CD4-positive, alpha-beta T cell treated with Interleukin-15 for 1 hour (primary cell): ENCODE results near the gene ITIH3.

Experiments
- DNase-seq: peaks from one replicate; pipeline ENCODE4 v3.0.0-alpha.2; 2020

Gene ITIH3

DNA sequence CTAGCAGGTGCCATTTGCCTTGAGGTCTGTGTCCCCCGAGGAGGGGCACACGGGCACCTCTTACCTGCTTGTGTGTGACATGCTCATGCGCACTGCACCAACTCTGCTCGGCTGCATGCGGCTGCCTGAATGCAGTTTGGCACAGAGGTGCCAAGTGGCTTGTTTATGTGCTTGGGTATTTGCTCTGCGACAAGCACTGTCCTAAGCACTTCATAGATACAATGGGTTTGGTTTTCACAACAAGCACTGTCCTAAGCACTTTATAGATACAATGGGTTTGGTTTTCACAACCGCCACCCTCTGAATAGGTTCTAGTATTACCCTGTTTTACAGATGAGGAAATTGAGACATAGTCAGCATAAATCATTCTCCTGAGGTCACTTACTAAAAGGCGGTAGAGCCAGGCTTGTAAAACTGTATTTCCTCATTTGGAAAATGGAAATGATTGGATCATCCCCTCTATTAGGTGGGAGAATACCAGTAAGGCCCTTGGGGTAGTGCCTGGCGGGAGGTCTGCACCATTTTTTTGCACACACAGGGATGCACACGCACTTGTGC lies 35.4 kb downstream of the ITIH3 start:
- DNase-seq, result no peak

- no peak for DNase-seq
These were observed 36.1 kb downstream of the ITIH3 start, which contains the start of gene ITIH4 for GRCh38 chr3:52830535-52831258. Gene ITIH4 (minus strand): TSS chr3:52830672. CDS start chr3:52830642, 30 bp downstream.

DNA sequence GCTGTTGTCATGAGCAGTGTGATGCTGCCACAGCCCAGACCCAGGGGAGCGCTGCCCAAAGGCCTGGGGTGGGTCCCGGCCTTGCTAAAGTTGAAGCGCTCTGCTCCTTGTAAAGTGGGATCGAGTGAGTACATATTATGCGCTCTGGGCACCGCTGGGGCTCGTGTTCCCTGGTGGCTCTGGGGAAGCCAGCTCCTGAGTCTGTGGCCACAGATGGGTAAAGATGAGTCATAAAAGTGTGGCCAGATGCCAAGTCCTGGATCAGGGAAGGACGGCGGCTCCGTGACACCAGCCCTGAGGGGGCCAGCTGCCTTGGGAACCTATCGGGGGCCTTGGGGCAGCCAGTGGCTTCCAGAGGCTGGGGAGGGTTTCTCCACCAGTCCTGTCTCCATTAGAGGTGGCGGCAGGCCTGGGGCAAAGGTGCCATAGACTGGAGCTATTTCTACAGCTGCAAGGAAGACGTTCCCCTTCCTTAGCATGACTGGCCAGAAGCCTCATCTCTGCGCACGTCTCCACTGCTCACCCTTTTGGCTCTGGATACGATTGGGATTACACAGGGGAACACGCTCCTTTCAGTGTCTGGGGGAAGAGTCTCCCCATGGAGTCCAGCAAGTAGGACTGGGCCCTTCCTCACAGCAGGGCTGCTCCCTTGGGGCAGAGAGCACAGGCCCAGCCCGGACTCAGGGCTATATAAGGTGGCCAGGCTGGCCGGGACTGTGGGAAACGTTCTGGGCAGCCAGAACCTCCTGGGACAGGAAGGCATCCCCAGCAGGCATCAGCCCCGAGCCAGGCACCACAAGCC lies 37.1 kb downstream of the ITIH3 start:
- no peak for DNase-seq

DNA sequence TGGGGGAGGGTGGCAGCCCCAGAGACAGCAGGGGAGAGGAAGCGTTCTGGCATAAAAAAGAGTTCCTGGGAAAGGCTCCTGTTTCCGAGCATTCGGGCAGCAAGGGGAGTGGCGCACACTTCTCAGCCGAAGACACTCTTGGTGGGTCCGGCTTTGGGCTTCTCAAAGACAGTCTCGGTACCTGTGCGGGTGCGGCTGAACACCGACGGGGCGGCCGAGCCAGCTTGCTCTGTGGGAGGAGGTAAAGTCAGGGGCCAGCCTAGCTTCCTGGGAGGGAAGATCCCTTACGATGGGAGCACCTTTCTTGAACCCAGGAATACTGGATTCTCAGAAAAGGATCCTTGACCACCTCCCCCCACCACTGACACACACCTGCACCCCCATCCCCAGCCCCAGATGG lies 38.6 kb downstream of the ITIH3 start:
- no peak for DNase-seq

- no peak for DNase-seq
These were observed 40.4 kb downstream of the ITIH3 start, which contains the start of gene MUSTN1 for GRCh38 chr3:52834871-52835501. Gene MUSTN1 (minus strand): TSS chr3:52835019. CDS start chr3:52834948, 71 bp downstream.

- DNase-seq, result no peak
These were observed 41.3 kb downstream of the ITIH3 start for GRCh38 chr3:52835766-52836470.

GRCh38 chr3:52836471-52836845 lies 41.9 kb downstream of the ITIH3 start:
- no peak for DNase-seq

DNA sequence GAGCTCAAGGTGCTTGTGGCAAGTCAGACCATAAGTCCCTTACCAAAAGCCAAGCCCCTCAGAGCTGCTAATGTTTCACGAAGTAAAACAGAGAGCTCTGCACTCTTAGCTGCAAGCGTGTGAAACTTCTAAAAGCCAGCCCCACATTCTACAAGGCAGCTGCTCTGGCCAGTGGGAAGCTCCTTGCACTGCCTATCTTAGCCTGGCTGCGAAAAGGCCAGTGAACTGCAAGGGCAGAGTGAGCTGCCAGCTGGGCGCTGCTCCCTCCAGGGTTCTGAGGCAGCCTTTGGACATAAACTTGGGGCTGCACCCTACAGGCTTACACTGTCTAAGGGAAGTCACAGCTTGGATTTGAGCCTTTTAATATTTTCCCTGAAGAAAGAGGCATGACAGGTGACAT lies 42.4 kb downstream of the ITIH3 start:
- DNase-seq, result no peak

DNA sequence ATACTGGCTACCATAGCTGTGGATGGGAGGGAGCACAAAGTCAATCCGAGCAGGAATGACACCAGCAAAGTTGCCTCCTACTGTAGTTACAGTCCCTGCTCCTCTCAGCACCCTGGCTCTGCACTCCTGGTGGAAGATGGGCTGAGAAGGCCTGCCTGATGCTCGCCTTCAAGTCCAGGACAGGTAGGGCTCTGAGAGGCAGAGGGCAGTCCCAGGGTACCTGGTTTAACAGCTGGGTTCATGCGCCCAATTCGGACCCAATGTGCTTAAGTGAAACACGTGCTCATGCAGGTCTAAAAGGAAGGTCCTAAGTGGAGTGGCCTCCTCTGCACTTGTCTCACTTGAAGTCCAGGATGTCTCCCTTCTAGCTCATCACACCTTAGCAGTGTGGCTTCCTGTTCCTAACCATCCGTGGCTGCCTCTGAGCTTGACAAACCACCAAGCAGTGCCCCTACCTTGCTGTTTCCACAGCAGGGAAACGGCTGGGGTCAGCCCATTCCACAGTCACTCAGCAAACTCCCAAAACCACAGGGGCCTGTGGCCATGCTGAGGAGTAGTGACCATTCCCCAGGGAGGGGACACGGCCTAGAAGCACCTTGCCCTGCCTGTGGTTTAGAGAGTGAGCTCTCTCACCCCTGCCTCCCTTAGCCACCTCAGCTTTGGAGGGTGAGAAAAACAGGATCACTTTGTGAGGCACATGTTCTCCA lies 44.1 kb downstream of the ITIH3 start:
- no peak for DNase-seq

DNA sequence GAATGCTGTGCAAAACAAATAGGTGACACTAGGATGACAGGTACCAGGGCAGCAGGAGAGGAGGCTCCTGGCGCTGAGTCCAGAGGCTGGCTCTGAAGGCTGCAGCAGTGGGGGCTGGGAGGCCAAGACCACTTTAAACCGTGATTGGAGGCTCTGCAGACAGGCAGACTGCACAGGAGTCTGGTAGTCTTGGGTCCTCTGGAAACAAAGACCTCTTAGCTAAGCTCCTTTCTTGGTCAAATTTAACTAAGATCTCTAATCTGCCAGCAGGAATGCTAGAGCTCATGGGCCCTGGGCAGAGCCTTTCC lies 44.6 kb downstream of the ITIH3 start:
- no peak for DNase-seq

DNA sequence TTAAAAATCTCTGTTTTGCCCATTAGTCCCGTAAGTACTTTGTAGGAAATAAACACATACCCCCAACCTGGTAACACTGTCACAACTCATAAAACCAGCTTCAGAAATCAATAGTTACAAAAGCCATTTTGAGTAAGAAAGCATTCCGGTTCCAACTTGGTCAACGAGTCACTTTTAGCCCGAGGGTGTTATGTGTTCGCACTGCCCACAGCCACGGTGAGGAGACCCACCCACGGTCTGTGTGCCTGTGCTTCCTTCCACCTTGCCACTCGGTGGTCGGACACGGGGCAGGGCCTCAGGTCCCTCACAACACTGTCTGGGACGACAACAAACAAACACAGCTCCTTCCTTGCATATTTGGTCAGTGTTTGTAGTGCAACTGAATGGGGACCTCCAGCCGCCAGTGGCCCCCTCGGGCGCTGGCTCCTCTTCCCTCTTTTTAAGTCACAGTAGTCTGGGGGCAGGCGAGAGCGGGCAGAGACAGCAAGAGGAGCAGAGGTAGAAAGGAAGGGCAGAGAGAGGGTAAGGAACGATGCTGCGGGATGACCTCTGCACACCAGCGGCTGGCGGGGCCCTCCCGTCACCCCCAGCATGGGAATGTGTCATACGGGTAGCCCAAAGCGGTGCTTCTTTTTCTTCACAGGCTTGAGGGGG lies 45.4 kb downstream of the ITIH3 start:
- DNase-seq, result no peak

DNA sequence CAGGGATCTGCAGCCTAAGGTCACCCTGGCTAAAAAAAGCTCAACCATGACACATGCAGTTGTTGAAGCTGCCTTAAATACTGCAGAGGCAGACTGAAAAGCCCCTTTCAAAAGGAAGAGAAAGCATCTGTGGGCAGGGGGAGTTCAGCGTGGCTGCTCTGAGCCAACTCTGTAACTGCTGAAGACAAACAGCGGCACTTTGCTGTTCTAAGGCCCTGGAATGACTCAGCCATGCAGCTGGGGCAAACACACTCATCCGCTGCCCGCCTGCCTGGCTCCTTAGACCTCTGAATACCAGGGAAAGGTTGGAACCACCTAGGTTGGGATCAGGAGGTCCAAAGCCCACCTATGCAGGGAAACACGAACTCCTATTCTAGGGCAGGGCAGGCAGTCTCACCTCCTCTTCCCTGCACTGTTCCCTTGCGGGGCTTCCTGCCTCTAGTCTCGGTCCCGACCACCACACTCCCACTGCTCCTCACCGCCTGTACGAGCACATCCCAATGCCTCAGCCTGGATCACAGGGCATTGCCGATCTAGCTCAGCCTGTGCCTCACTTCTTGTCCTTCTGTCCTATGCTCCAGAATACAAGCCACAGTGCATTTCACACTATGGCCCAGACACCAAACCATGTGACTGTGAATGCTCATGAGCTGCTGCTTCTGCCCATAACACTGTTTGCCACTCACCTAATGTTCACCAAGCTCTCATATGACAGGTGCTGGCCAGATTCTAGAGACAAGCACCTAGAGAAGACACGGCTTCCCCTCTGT lies 46.8 kb downstream of the ITIH3 start:
- no peak for DNase-seq

GRCh38 chr3:52841981-52842340 lies 47.4 kb downstream of the ITIH3 start:
- no peak for DNase-seq

- no peak for DNase-seq
These were observed 47.8 kb downstream of the ITIH3 start for GRCh38 chr3:52842424-52842823.

- no peak for DNase-seq
These were observed 48.7 kb downstream of the ITIH3 start for GRCh38 chr3:52843108-52843865.

- no peak for DNase-seq
These were observed 49.3 kb downstream of the ITIH3 start for GRCh38 chr3:52843881-52844280.

GRCh38 chr3:52844290-52844975 lies 49.8 kb downstream of the ITIH3 start:
- DNase-seq, result no peak

- no peak for DNase-seq
These were observed 50.6 kb downstream of the ITIH3 start for GRCh38 chr3:52845157-52845556.

GRCh38 chr3:52845691-52846431 lies 51.3 kb downstream of the ITIH3 start:
- DNase-seq, result no peak
